WTC11 (cell line): Measurements from ENCODE around the gene BDP1. TPM values are rescaled to one million over a fixed set of nuclear protein-coding genes. Genes with fewer than 3 reads are reported as not detected.

Experiments used
- ATAC-seq: fragments of 200-7000 bp; cut with Tn5 transposase; 2 replicates; pipeline ENCODE4 v1.10.0; 2021; ENCODE audit warnings: mild to moderate bottlenecking, moderate library complexity
- CTCF ChIA-PET: fragments of 300-600 bp; sonication (Branson Sonifier 250); formaldehyde crosslinking; loops from one replicate; lab custom pipeline; 2021; ENCODE audit warnings: antibody characterized with exemption; lab: Charles Lee
- POLR2A ChIA-PET: fragments of 350-600 bp; sonication (Branson Sonifier 250); formaldehyde crosslinking; loops from one replicate; lab custom pipeline; 2021; ENCODE audit warnings: antibody characterized with exemption; lab: Charles Lee
- DNase-seq: peaks from one replicate; pipeline ENCODE4 v3.0.0; 2021; ENCODE audit warnings: low spot score
- H3K27ac Mint-ChIP-seq: 2 replicates; pipeline ENCODE4 v1.8.0; 2021; ENCODE audit warnings: mixed read lengths
- H3K27me3 Mint-ChIP-seq: 2 replicates; pipeline ENCODE4 v1.8.0; 2021; ENCODE audit warnings: low read depth, mild to moderate bottlenecking, moderate library complexity, mixed read lengths
- H3K36me3 Mint-ChIP-seq: 2 replicates; pipeline ENCODE4 v1.8.0; 2021; ENCODE audit warnings: mixed read lengths
- H3K4me1 Mint-ChIP-seq: 2 replicates; pipeline ENCODE4 v1.8.0; 2022; ENCODE audit warnings: mixed read lengths
- H3K4me3 Mint-ChIP-seq: 2 replicates; pipeline ENCODE4 v1.8.0; 2021; ENCODE audit warnings: mild to moderate bottlenecking, moderate library complexity, mixed read lengths
- H3K9me3 Mint-ChIP-seq: 2 replicates; pipeline ENCODE4 v1.8.0; 2021; ENCODE audit warnings: mixed read lengths
- CBFB ChIP-seq: sonication (generic); formaldehyde crosslinking; IDR thresholded peaks from 2 replicates; pipeline ENCODE4 v1.8.1; 2022; ENCODE audit warnings: mild to moderate bottlenecking, low read depth, missing genetic modification reagents
- ESRRA ChIP-seq: sonication (generic); formaldehyde crosslinking; IDR thresholded peaks from 2 replicates; pipeline ENCODE4 v1.8.1; 2022; ENCODE audit warnings: mild to moderate bottlenecking, missing genetic modification reagents, borderline replicate concordance
- FOXJ3 ChIP-seq: sonication (generic); formaldehyde crosslinking; IDR thresholded peaks from 2 replicates; pipeline ENCODE4 v1.9.0; 2021; ENCODE audit warnings: missing genetic modification reagents, mild to moderate bottlenecking, borderline replicate concordance
- FOXP1 ChIP-seq: sonication (generic); formaldehyde crosslinking; IDR thresholded peaks from 2 replicates; pipeline ENCODE4 v1.8.0; 2022; ENCODE audit warnings: missing genetic modification reagents, mild to moderate bottlenecking, moderate library complexity, borderline replicate concordance
- IRF2 ChIP-seq: sonication (generic); formaldehyde crosslinking; IDR thresholded peaks from 2 replicates; pipeline ENCODE4 v1.8.0; 2022; ENCODE audit warnings: low read depth, missing genetic modification reagents, borderline replicate concordance
- MLX ChIP-seq: sonication (generic); formaldehyde crosslinking; IDR thresholded peaks from 2 replicates; pipeline ENCODE4 v1.8.1; 2023; ENCODE audit warnings: mild to moderate bottlenecking, missing genetic modification reagents, moderate library complexity
- MXD4 ChIP-seq: fragments of 250-450 bp; sonication (Bioruptor Pico); IDR thresholded peaks from 2 replicates; pipeline ENCODE4 v1.8.0; 2021; ENCODE audit warnings: mild to moderate bottlenecking, moderate library complexity, borderline replicate concordance
- NFYB ChIP-seq: sonication (generic); formaldehyde crosslinking; conservative IDR thresholded peaks from 2 replicates; pipeline ENCODE4 v1.8.0; 2022; ENCODE audit warnings: low read depth, missing genetic modification reagents
- NR1H2 ChIP-seq: sonication (generic); formaldehyde crosslinking; IDR thresholded peaks from 2 replicates; pipeline ENCODE4 v1.9.0; 2021; ENCODE audit warnings: mild to moderate bottlenecking, moderate library complexity, missing genetic modification reagents
- NR2C2 ChIP-seq: sonication (generic); formaldehyde crosslinking; IDR thresholded peaks from 2 replicates; pipeline ENCODE4 v1.8.0; 2022; ENCODE audit warnings: mild to moderate bottlenecking, missing genetic modification reagents
- SMAD3 ChIP-seq: sonication (generic); formaldehyde crosslinking; IDR thresholded peaks from 2 replicates; pipeline ENCODE4 v1.8.0; 2022; ENCODE audit warnings: missing genetic modification reagents, mild to moderate bottlenecking, borderline replicate concordance
- SP1 ChIP-seq: sonication (generic); formaldehyde crosslinking; conservative IDR thresholded peaks from 2 replicates; pipeline ENCODE4 v1.8.1; 2022; ENCODE audit warnings: missing genetic modification reagents
- TEAD1 ChIP-seq: sonication (generic); formaldehyde crosslinking; IDR thresholded peaks from 2 replicates; pipeline ENCODE4 v1.8.0; 2022; ENCODE audit warnings: mild to moderate bottlenecking, missing genetic modification reagents
- TEAD4 ChIP-seq: sonication (generic); formaldehyde crosslinking; IDR thresholded peaks from 2 replicates; pipeline ENCODE4 v1.8.0; 2022; ENCODE audit warnings: mild to moderate bottlenecking, missing genetic modification reagents
- USF1 ChIP-seq: sonication (generic); formaldehyde crosslinking; IDR thresholded peaks from 2 replicates; pipeline ENCODE4 v1.8.0; 2022; ENCODE audit warnings: mild to moderate bottlenecking, missing genetic modification reagents
- ZBTB21 ChIP-seq: sonication (generic); formaldehyde crosslinking; IDR thresholded peaks from 2 replicates; pipeline ENCODE4 v1.8.1; 2023; ENCODE audit warnings: mild to moderate bottlenecking, missing genetic modification reagents, borderline replicate concordance
- ZBTB43 ChIP-seq: sonication (generic); formaldehyde crosslinking; IDR thresholded peaks from 2 replicates; pipeline ENCODE4 v1.8.1; 2023; ENCODE audit warnings: mild to moderate bottlenecking, missing genetic modification reagents
- ZNF219 ChIP-seq: sonication (generic); formaldehyde crosslinking; IDR thresholded peaks from 2 replicates; pipeline ENCODE4 v1.8.0; 2023; ENCODE audit warnings: missing genetic modification reagents, mild to moderate bottlenecking, borderline replicate concordance
- ZNF317 ChIP-seq: sonication (generic); formaldehyde crosslinking; IDR thresholded peaks from 2 replicates; pipeline ENCODE4 v1.8.1; 2023; ENCODE audit warnings: low read depth, mild to moderate bottlenecking, moderate library complexity, missing genetic modification reagents, borderline replicate concordance
- ZNF671 ChIP-seq: fragments of 250-450 bp; sonication (Bioruptor Pico); IDR thresholded peaks from 2 replicates; pipeline ENCODE4 v1.8.0; 2021; ENCODE audit warnings: mild to moderate bottlenecking
- ZSCAN18 ChIP-seq: fragments of 250-450 bp; sonication (Bioruptor Pico); IDR thresholded peaks from 2 replicates; pipeline ENCODE4 v2.1.2; 2022; ENCODE audit warnings: mild to moderate bottlenecking, moderate library complexity
- total RNA-seq: library from RNA; stranded (reverse); gene quantifications from 3 replicates; pipeline ENCODE4 v1.2.3, GENCODE V29; 2021
- TF ChIP-seq, protein P1 (sequence below): sonication (generic); formaldehyde crosslinking; IDR thresholded peaks from 2 replicates; pipeline ENCODE4 v1.8.1; 2023; ENCODE audit warnings: mild to moderate bottlenecking, missing genetic modification reagents, moderate library complexity
- TF ChIP-seq, protein P2 (sequence below): fragments of 250-450 bp; sonication (Bioruptor Pico); IDR thresholded peaks from 2 replicates; pipeline ENCODE4 v1.8.0; 2021; ENCODE audit warnings: mild to moderate bottlenecking

The BDP1 gene
- total RNA-seq, 1 experiment from 2014 or later: 34.7 TPM

DNA sequence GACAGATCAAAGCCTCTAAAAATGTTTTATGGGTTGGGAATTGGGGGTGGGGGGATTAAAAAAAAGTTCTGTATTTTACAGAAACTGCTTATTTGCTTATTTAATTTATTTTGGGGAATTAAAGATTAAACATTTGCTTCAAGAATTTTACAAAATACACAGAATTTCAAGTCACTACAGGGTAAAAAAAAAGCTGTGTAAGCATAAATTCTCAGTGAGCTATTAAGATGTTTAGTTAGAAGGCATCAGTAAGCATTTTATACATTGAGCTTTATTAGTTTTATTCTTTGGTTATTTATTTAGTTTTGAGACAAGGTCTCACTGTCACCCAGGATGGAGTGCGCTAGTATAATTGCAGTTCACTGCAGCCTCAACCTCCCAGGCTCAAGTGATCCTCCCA lies 5.2 kb downstream of the BDP1 start:
- Mint-ChIP-seq H3K9me3 (no peaks in the 10 kb centered on the region), H3K36me3 (peaks cover 47% of the 10 kb centered on the region), H3K4me1 (peaks cover 11% of the 10 kb centered on the region), H3K27ac (no peak overlapping the region), H3K4me3 (no peak overlapping the region), H3K27me3 (no peaks in the 10 kb centered on the region)
- DNase-seq (no peak), ATAC-seq (no peak)
- POLR2A ChIA-PET: no interaction called here
- no peak for TF ChIP-seq TEAD4 (CRISPR knock-in tag)
- TF ChIP-seq FOXP1 (CRISPR knock-in tag): no peak
- TF ChIP-seq ZBTB21 (CRISPR knock-in tag): no peak
- TF ChIP-seq SP1 (CRISPR knock-in tag): no peak
- TF ChIP-seq, protein P1, sequence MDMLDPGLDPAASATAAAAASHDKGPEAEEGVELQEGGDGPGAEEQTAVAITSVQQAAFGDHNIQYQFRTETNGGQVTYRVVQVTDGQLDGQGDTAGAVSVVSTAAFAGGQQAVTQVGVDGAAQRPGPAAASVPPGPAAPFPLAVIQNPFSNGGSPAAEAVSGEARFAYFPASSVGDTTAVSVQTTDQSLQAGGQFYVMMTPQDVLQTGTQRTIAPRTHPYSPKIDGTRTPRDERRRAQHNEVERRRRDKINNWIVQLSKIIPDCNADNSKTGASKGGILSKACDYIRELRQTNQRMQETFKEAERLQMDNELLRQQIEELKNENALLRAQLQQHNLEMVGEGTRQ (CRISPR knock-in tag): no peak
- no peak for TF ChIP-seq FOXJ3 (CRISPR knock-in tag)
- TF ChIP-seq NR1H2: no peak
- CTCF ChIA-PET: interaction anchor here (1.6 kb wide), 1 partner anchor 15 kb away, joined by 11 read pairs; no protein-coding TSS in a partner anchor

DNA sequence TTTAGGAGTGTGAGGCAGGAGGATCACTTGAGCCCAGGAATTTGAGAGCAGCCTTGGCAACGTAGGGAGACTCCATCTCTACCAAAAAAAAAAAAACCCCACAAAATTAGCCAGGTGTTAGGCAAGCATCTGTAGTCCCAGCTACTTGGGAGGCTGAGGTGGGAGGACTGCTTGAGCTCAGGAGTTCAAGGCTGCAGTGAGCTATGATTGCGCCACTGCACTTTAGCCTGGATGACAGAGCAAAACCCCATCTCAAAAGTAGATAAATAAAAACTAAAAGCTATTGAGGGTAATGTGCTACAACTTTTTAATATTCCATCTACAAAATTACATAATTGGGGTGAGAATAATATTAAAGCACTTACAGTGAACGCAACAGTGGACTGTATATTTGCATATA lies 5.9 kb downstream of the BDP1 start:
- Mint-ChIP-seq H3K4me1 (peaks cover 7% of the 10 kb centered on the region), H3K36me3 (peaks cover 53% of the 10 kb centered on the region), H3K9me3 (no peaks in the 10 kb centered on the region)

More for the DNA sequence above, 5.9 kb downstream of the BDP1 start:
- ATAC-seq (no peak), DNase-seq (no peak)
- POLR2A ChIA-PET: no interaction called here
- H3K27ac Mint-ChIP-seq: no peak overlapping the region
- no peak overlapping the region for H3K4me3 Mint-ChIP-seq
- TF ChIP-seq, protein P2, sequence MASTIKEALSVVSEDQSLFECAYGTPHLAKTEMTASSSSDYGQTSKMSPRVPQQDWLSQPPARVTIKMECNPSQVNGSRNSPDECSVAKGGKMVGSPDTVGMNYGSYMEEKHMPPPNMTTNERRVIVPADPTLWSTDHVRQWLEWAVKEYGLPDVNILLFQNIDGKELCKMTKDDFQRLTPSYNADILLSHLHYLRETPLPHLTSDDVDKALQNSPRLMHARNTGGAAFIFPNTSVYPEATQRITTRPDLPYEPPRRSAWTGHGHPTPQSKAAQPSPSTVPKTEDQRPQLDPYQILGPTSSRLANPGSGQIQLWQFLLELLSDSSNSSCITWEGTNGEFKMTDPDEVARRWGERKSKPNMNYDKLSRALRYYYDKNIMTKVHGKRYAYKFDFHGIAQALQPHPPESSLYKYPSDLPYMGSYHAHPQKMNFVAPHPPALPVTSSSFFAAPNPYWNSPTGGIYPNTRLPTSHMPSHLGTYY: no peak
- no peak for TF ChIP-seq TEAD1 (CRISPR knock-in tag)
- TF ChIP-seq ZNF317 (CRISPR knock-in tag): no peak
- no peak for TF ChIP-seq NR2C2 (CRISPR knock-in tag)
- TF ChIP-seq CBFB (CRISPR knock-in tag): no peak
- TF ChIP-seq SP1 (CRISPR knock-in tag): no peak
- no peak for TF ChIP-seq ESRRA
- no peak for TF ChIP-seq ZBTB43 (CRISPR knock-in tag)
- TF ChIP-seq IRF2 (CRISPR knock-in tag): no peak
- TF ChIP-seq MLX (CRISPR knock-in tag): no peak
- TF ChIP-seq USF1 (CRISPR knock-in tag): no peak
- no peak for TF ChIP-seq ZNF219 (CRISPR knock-in tag)
- TF ChIP-seq ZNF671 (CRISPR knock-in tag): no peak
- TF ChIP-seq NFYB (CRISPR knock-in tag): no peak
- TF ChIP-seq SMAD3 (CRISPR knock-in tag): no peak
- TF ChIP-seq MXD4 (CRISPR knock-in tag): no peak
- TF ChIP-seq ZSCAN18 (CRISPR knock-in tag): no peak
- H3K27me3 Mint-ChIP-seq: no peaks in the 10 kb centered on the region
- CTCF ChIA-PET: interaction anchor here (1.6 kb wide), 1 partner anchor 14 kb away, joined by 11 read pairs; no protein-coding TSS in a partner anchor
